K562 (cell line): Measurements from ENCODE around the gene SLC10A4. TPM values are rescaled to one million over a fixed set of nuclear protein-coding genes. Genes with fewer than 3 reads are reported as not detected.

Experiments
- ATAC-seq: fragments of 200-7000 bp; cut with Tn5 transposase; 3 replicates; pipeline ENCODE4 v1.9.1; 2020; ENCODE audit warnings: moderate library complexity
- BruUV-seq: library from RNA; stranded (reverse); fragments of 400-500 nt; replicated peaks from 2 replicates; lab custom pipeline; 2021; lab: Mats Ljungman, UMichigan
- CTCF ChIA-PET: fragments of 300-600 bp; formaldehyde crosslinking; extraction: SDS; loops from one replicate; lab custom pipeline; 2021; ENCODE audit warnings: low intra/inter-chr PET ratio; lab: Yijun Ruan, JAX
- POLR2A ChIA-PET: fragments of 300-600, 350-650 bp; sonication (Branson Sonifier 250); formaldehyde crosslinking; extraction: SDS; loops from one replicate; lab custom pipeline; 2021; ENCODE audit warnings: antibody characterized with exemption, inconsistent platforms; lab: Yijun Ruan, JAX
- DNase-seq, 4 experiments: peaks; one replicate each; pipeline versions ENCODE4 v3.0.0 to v3.0.0-alpha.2; 2011 to 2018; ENCODE audit warnings: low spot score in 3 of 4, mixed read lengths in 3 of 4; ENCODE audit errors: extremely low read depth in 1 of 4
- FAIRE-seq: peaks from 2 replicates; lab custom pipeline; 2011; peaks lifted over from hg19 to GRCh38; lab: Jason Lieb, UNC
- H2AFZ ChIP-seq: 2 replicates; pipeline ENCODE4 v1.6.0; 2011; ENCODE audit warnings: low read depth, low read length, control low read depth, inconsistent platforms
- H3K27ac ChIP-seq: fragments of 200-600 bp; 3 replicates; pipeline ENCODE4 v1.8.0; 2011; ENCODE audit warnings: low read depth, mild to moderate bottlenecking, control low read depth, inconsistent platforms, low read length, moderate library complexity, mixed read lengths; ENCODE audit errors: extremely low read depth
- H3K27me3 ChIP-seq, 2 experiments: fragments of 300-600 bp in 1 of 2; 2 replicates in 1 of 2; 3 replicates in 1 of 2; pipeline versions ENCODE4 v1.6.0 to v1.8.0; 2011; ENCODE audit warnings: inconsistent platforms in 2 of 2, low read length in 2 of 2, mild to moderate bottlenecking in 1 of 2, mixed read lengths in 1 of 2, moderate library complexity in 1 of 2; ENCODE audit not compliant: control insufficient read depth in 2 of 2, insufficient read depth in 2 of 2
- H3K36me3 ChIP-seq: fragments of 300-600 bp; 3 replicates; pipeline ENCODE4 v1.8.0; 2011; ENCODE audit warnings: mild to moderate bottlenecking, low read length, inconsistent platforms; ENCODE audit not compliant: control insufficient read depth, insufficient read depth
- H3K4me1 ChIP-seq, 2 experiments: fragments of 200-600 bp in 1 of 2; replicated peaks in 1 of 2; 2 replicates in 1 of 2; 3 replicates in 1 of 2; pipeline versions ENCODE4 v1.5.1 to v1.8.0; 2011; ENCODE audit warnings: inconsistent platforms in 2 of 2, low read length in 2 of 2, mild to moderate bottlenecking in 1 of 2, mixed read lengths in 1 of 2, moderate library complexity in 1 of 2; ENCODE audit not compliant: control insufficient read depth in 2 of 2, insufficient read depth in 2 of 2
- H3K4me2 ChIP-seq: 2 replicates; pipeline ENCODE4 v1.6.1; 2011; ENCODE audit warnings: low read length, control low read depth, inconsistent platforms, mixed read lengths; ENCODE audit not compliant: insufficient read depth
- H3K4me3 ChIP-seq: fragments of 200-600 bp; sonication (generic), shearing (Covaris generic); 2 replicates; pipeline ENCODE4 v1.5.1; 2016; ENCODE audit warnings: control low read depth, inconsistent platforms
- H3K79me2 ChIP-seq: fragments of 200-600 bp; 3 replicates; pipeline ENCODE4 v1.8.0; 2011; ENCODE audit warnings: low read length, inconsistent platforms; ENCODE audit not compliant: control insufficient read depth, insufficient read depth
- H3K9ac ChIP-seq, 2 experiments: 2 replicates each; pipeline versions ENCODE4 v1.6.0 to v1.6.1; 2011; ENCODE audit warnings: low read depth in 2 of 2, low read length in 2 of 2, control low read depth in 1 of 2, inconsistent platforms in 1 of 2, mild to moderate bottlenecking in 1 of 2, mixed read lengths in 1 of 2; ENCODE audit not compliant: insufficient read depth in 1 of 2
- H3K9me1 ChIP-seq: one replicate; pipeline ENCODE4 v1.6.0; 2011; ENCODE audit warnings: inconsistent platforms, mild to moderate bottlenecking, low read length, moderate library complexity; ENCODE audit not compliant: control insufficient read depth, insufficient read depth
- H3K9me3 ChIP-seq: replicated peaks from 2 replicates; pipeline ENCODE4 v1.5.1; 2011; ENCODE audit warnings: low read depth, low read length, inconsistent platforms; ENCODE audit not compliant: control insufficient read depth, insufficient read depth
- H4K20me1 ChIP-seq: replicated peaks from 2 replicates; pipeline ENCODE4 v1.6.1; 2011; ENCODE audit warnings: low read length, inconsistent platforms, mixed read lengths; ENCODE audit not compliant: control insufficient read depth, insufficient read depth
- ASH1L ChIP-seq: fragments of 450-650 bp; IDR thresholded peaks from 2 replicates; pipeline ENCODE4 v1.6.1; 2018; ENCODE audit warnings: borderline replicate concordance, mild to moderate bottlenecking, low read depth; ENCODE audit not compliant: partially characterized antibody
- CBX3 ChIP-seq, 2 experiments: IDR thresholded peaks; 1 replicate in 1 of 2; 2 replicates in 1 of 2; pipeline ENCODE4 v1.6.1; 2012; ENCODE audit warnings: inconsistent platforms in 2 of 2, low read length in 2 of 2, borderline replicate concordance in 1 of 2, control low read depth in 1 of 2
- CHD4 ChIP-seq: fragments of 200-600 bp; sonication (generic); IDR thresholded peaks from 3 replicates; pipeline ENCODE4 v1.6.1; 2012; ENCODE audit warnings: low read depth, mild to moderate bottlenecking, mixed read lengths, low read length, inconsistent platforms; ENCODE audit not compliant: insufficient read depth, insufficient replicate concordance, poor library complexity, severe bottlenecking
- FOXO4 ChIP-seq: fragments of 450-650 bp; formaldehyde crosslinking; IDR thresholded peaks from 2 replicates; pipeline ENCODE4 v1.4.0; 2020; ENCODE audit warnings: mild to moderate bottlenecking, moderate library complexity
- GATAD2A ChIP-seq: fragments of 450-650 bp; IDR thresholded peaks from 2 replicates; pipeline ENCODE4 v1.6.1; 2017
- KDM2B ChIP-seq: fragments of 250-450 bp; sonication (Bioruptor Pico); IDR thresholded peaks from 2 replicates; pipeline ENCODE4 v1.8.0; 2021; ENCODE audit warnings: mild to moderate bottlenecking, moderate library complexity
- LEF1 ChIP-seq: fragments of 450-650 bp; IDR thresholded peaks from 2 replicates; pipeline ENCODE4 v1.6.1; 2016; ENCODE audit warnings: mild to moderate bottlenecking
- PKNOX1 ChIP-seq: fragments of 450-650 bp; IDR thresholded peaks from 2 replicates; pipeline ENCODE4 v1.6.1; 2016
- SMAD1 ChIP-seq: fragments of 150-350 bp; IDR thresholded peaks from 2 replicates; pipeline ENCODE4 v1.6.1; 2014; ENCODE audit warnings: low read length, low read depth; ENCODE audit not compliant: partially characterized antibody
- TRIM28 ChIP-seq: fragments of 450-650 bp; IDR thresholded peaks from 2 replicates; pipeline ENCODE4 v1.6.1; 2017
- ZBTB11 ChIP-seq, 3 experiments: fragments of 200-800 bp in 1 of 3; fragments of 250-450 bp in 1 of 3; fragments of 450-650 bp in 1 of 3; sonication (Bioruptor Pico) in 1 of 3; sonication (Bioruptor generic) in 1 of 3; formaldehyde crosslinking in 1 of 3; IDR thresholded peaks; 2 replicates each; pipeline versions ENCODE4 v1.6.1 to v1.8.0; 2016 to 2022; ENCODE audit warnings: mild to moderate bottlenecking in 2 of 3, missing genetic modification characterization in 2 of 3, missing compliant biosample characterization in 1 of 3, moderate library complexity in 1 of 3
- ZNF175 ChIP-seq: fragments of 200-800 bp; sonication (Bioruptor generic); IDR thresholded peaks from 2 replicates; pipeline ENCODE4 v1.6.1; 2016; ENCODE audit warnings: low read depth, mild to moderate bottlenecking, missing genetic modification characterization, missing compliant biosample characterization
- ZNF707 ChIP-seq: fragments of 250-450 bp; sonication (Bioruptor Pico); conservative IDR thresholded peaks from 2 replicates; pipeline ENCODE4 v1.8.0; 2022; ENCODE audit warnings: inconsistent platforms, mild to moderate bottlenecking, moderate library complexity
- ZNF780A ChIP-seq: fragments of 250-450 bp; sonication (Bioruptor Pico); IDR thresholded peaks from 2 replicates; pipeline ENCODE4 v1.5.0; 2021; ENCODE audit warnings: mild to moderate bottlenecking
- WGBS: fragments of 100-300 bp; shearing (Covaris generic); methylation state at CpG from one replicate; pipeline ENCODE4 v1.1.6; 2016; ENCODE audit warnings: low coverage, mixed read lengths; ENCODE audit not compliant: insufficient coverage; ENCODE audit errors: missing lambda C conversion rate; 5-methylcytosine and 5-hydroxymethylcytosine counted together
- in situ Hi-C: fragments of 300-500 bp; cut with MboI; formaldehyde crosslinking; loops from 4 replicates; pipeline ENCODE4 v1.15.0; 2018; ENCODE audit warnings: inconsistent platforms, mixed read lengths
- intact Hi-C: fragments of 100-400 bp; cut with micrococcal nuclease; formaldehyde crosslinking; loops from 2 replicates; pipeline ENCODE4 v1.14.2; 2022
- polyA plus RNA-seq, 8 experiments: library from polyadenylated mRNA; depleted of rRNA in 4 of 8; stranded (reverse) in 5 of 8; unstranded in 3 of 8; fragments of >200 nt; fragmentation: Nextera tagmentation in 2 of 8; fragmentation: Illumina TruSeq in 1 of 8; extraction: Ambion mirVana in 2 of 8; extraction: Trizol in 1 of 8; gene quantifications; 2 replicates each; pipeline versions ENCODE4 v1.2.1 to v1.2.3, GENCODE V29; 2011 to 2014; ENCODE audit warnings: inconsistent platforms in 1 of 8, missing spikeins in 1 of 8
- total RNA-seq, 7 experiments: library from RNA; depleted of rRNA in 6 of 7; stranded (reverse); fragments of >200 nt in 6 of 7; fragmentation: Illumina TruSeq in 2 of 7; extraction: Trizol in 2 of 7; gene quantifications; 2 replicates each; pipeline versions ENCODE4 v1.2.1 to v1.2.3, GENCODE V29; 2011 to 2021; ENCODE audit warnings: low replicate concordance in 1 of 7

Gene SLC10A4
- total and polyA plus RNA-seq, 9 of the 15 experiments (the other 6 are each of a cell fraction or from before 2014, with no cell fraction given) = 2.5 to 16.9 (median 9.3) TPM

GRCh38 chr4:48478273-48478672 is 4.9 kb upstream of the SLC10A4 start:
- FAIRE-seq = no peak
- POLR2A ChIA-PET = no interaction called here
- H3K27me3 ChIP-seq = no peaks in the 10 kb centered on the region
- no peak overlapping the region for H3K4me3 ChIP-seq
- in situ Hi-C loops (no loop called here), intact Hi-C loops (no loop called here)
- no peaks in the 10 kb centered on the region for H3K36me3 ChIP-seq
- H3K9ac ChIP-seq = no peak overlapping the region
- peaks cover under 1% of the 10 kb centered on the region; the same call in 1 of the 3 replicates for H3K79me2 ChIP-seq
- DNase-seq = no peak
- no peaks in the 10 kb centered on the region for H3K9me1 ChIP-seq
- no peak overlapping the region for H3K27ac ChIP-seq
- H3K9me3 ChIP-seq = no peaks in the 10 kb centered on the region
- CTCF ChIA-PET = no interaction called here
- ATAC-seq = no peak
- 0 out of 2 replicates have a peak overlapping the region, but pooled peaks have one; percentile 93 for H2AFZ ChIP-seq
- H3K4me1 ChIP-seq = peaks cover 15 to 27% of the 10 kb centered on the region in 2 experiments
- WGBS = 71% methylated on average over 2 of the region's 2 CpGs
- BruUV-seq = no TSS peak
- H3K4me2 ChIP-seq = no peak overlapping the region
- no peaks in the 10 kb centered on the region for H4K20me1 ChIP-seq
- TF ChIP-seq ZNF707 (CRISPR knock-in tag) = no peak
- TF ChIP-seq SMAD1 = no peak
- no peak for TF ChIP-seq ZBTB11 (CRISPR knock-in tag; IDR thresholded peaks at IDR 0.05)
- TF ChIP-seq KDM2B (CRISPR knock-in tag) = no peak
- TF ChIP-seq CBX3 (IDR thresholded peaks at IDR 0.05; ENCODE audit: borderline replicate concordance in 1 of 2, low read length in 2 of 2) = no peak
- TF ChIP-seq GATAD2A = no peak
- TF ChIP-seq TRIM28 = no peak
- TF ChIP-seq LEF1 = no peak
- no peak for TF ChIP-seq PKNOX1
- no peak for TF ChIP-seq ZNF175 (CRISPR knock-in tag)
- TF ChIP-seq ASH1L = no peak
- no peak for TF ChIP-seq CHD4
- no peak for TF ChIP-seq ZNF780A (CRISPR knock-in tag)
- no peak for TF ChIP-seq FOXO4 (CRISPR knock-in tag)
